Ascending aorta (tissue), 2 donors: ENCODE data around the gene ATF7IP2. TPM values are rescaled to one million over a fixed set of nuclear protein-coding genes. Genes with fewer than 3 reads are reported as not detected.

Source experiments
- DNase-seq, 2 donors: peaks; one replicate each; pipeline ENCODE4 v3.0.0-alpha.2; 2019; ENCODE audit warnings: low spot score in 2 of 2
- H3K27ac ChIP-seq, 2 donors: fragments of 200-600 bp; sonication (generic); one replicate each; pipeline ENCODE4 v1.5.1; 2016 to 2017; ENCODE audit warnings: mild to moderate bottlenecking in 1 of 2
- H3K27me3 ChIP-seq: fragments of 200-600 bp; sonication (generic); one replicate; pipeline ENCODE4 v1.5.1; 2017
- H3K36me3 ChIP-seq, 2 donors: fragments of 200-600 bp; sonication (generic); one replicate each; pipeline ENCODE4 v1.5.1; 2016
- H3K4me1 ChIP-seq, 2 donors: fragments of 200-600 bp; sonication (generic); one replicate each; pipeline ENCODE4 v1.5.1; 2016 to 2017; ENCODE audit warnings: mild to moderate bottlenecking in 1 of 2
- H3K4me3 ChIP-seq, 2 donors: fragments of 200-600 bp; sonication (generic); one replicate each; pipeline ENCODE4 v1.5.1; 2016 to 2017; ENCODE audit warnings: mild to moderate bottlenecking in 1 of 2
- H3K9me3 ChIP-seq, 2 donors: fragments of 200-600 bp; sonication (generic); one replicate each; pipeline ENCODE4 v1.5.1; 2016
- CTCF ChIP-seq, 3 experiments: fragments of 200-600 bp in 2 of 3; fragments of 450-650 bp in 1 of 3; sonication (generic) in 2 of 3; IDR thresholded peaks; one replicate each; pipeline ENCODE4 v1.5.1; 2016 to 2019; ENCODE audit warnings: antibody characterized with exemption in 3 of 3, mild to moderate bottlenecking in 1 of 3, moderate library complexity in 1 of 3
- intact Hi-C: fragments of 100-400 bp; cut with DNase I; formaldehyde crosslinking; loops from one replicate; pipeline ENCODE4 v1.15.1; 2023
- total RNA-seq: library from RNA; depleted of rRNA; stranded (reverse); fragments of >200 nt; gene quantifications from one replicate; pipeline ENCODE4 v1.1.0, GENCODE V29; 2016

ATF7IP2 gene
- total RNA-seq, 1 donor from 2014 or later: not detected

GRCh38 chr16:10529895-10530669 is 144.2 kb downstream of the ATF7IP2 start:
- H3K4me1 ChIP-seq: no peaks in the 10 kb centered on the region
- H3K36me3 ChIP-seq: peaks cover 56 to 73% of the 10 kb centered on the region in 2 donors
- H3K4me3 ChIP-seq: no peak overlapping the region
- TF ChIP-seq CTCF (IDR thresholded peaks at IDR 0.05): no peak
- no peak for DNase-seq
- no peaks in the 10 kb centered on the region for H3K9me3 ChIP-seq
- H3K27me3 ChIP-seq: no peaks in the 10 kb centered on the region
- intact Hi-C loops: no loop called here
- H3K27ac ChIP-seq: no peak overlapping the region

- Histone ChIP-seq H3K4me1 (no peaks in the 10 kb centered on the region), H3K27me3 (no peaks in the 10 kb centered on the region), H3K27ac (no peak overlapping the region), H3K4me3 (no peak overlapping the region), H3K9me3 (no peaks in the 10 kb centered on the region), H3K36me3 (peaks cover 57 to 79% of the 10 kb centered on the region in 2 donors)
- DNase-seq: no peak
- intact Hi-C loops: no loop called here
- no peak for TF ChIP-seq CTCF (IDR thresholded peaks at IDR 0.05)
Measured at GRCh38 chr16:10530685-10531084, 144.8 kb downstream of the ATF7IP2 start.

GRCh38 chr16:10531582-10531981 is 145.7 kb downstream of the ATF7IP2 start:
- Histone ChIP-seq H3K36me3 (peaks cover 57 to 81% of the 10 kb centered on the region in 2 donors), H3K27me3 (no peaks in the 10 kb centered on the region), H3K4me3 (no peak overlapping the region), H3K27ac (no peak overlapping the region), H3K9me3 (no peaks in the 10 kb centered on the region), H3K4me1 (no peaks in the 10 kb centered on the region)
- intact Hi-C loops: no loop called here
- TF ChIP-seq CTCF (IDR thresholded peaks at IDR 0.05): no peak
- DNase-seq: no peak

Other genes starting within 250 kb of the ATF7IP2 start
- gene GRIN2A, start 203.6 kb upstream of the ATF7IP2 start, total RNA-seq: 7.8 TPM
- gene EMP2, start 194.5 kb downstream of the ATF7IP2 start, total RNA-seq: 49.2 TPM